NCI-H226 (cell line): Measurements from ENCODE around the gene PXDC1.
"Not testable (repeated sequence)": the region's sequence is repeated elsewhere in the genome, so short reads cannot be mapped to it uniquely, and the experiment has no call there.

Source experiments
- DNase-seq: peaks from one replicate; pipeline ENCODE4 v3.0.0-alpha.2; 2015

The PXDC1 gene

GRCh38 chr6:3729603-3730344 lies 21.7 kb downstream of the PXDC1 start:
- no peak for DNase-seq

GRCh38 chr6:3727593-3728108 lies 23.9 kb downstream of the PXDC1 start:
- DNase-seq, result no peak

- DNase-seq, result no peak
Observed at GRCh38 chr6:3727036-3727435, 24.5 kb downstream of the PXDC1 start.

- DNase-seq, result no peak
Observed at GRCh38 chr6:3726421-3726820, 25.1 kb downstream of the PXDC1 start.

GRCh38 chr6:3725145-3726047 lies 26.1 kb downstream of the PXDC1 start:
- DNase-seq, result no peak

GRCh38 chr6:3724451-3725144 lies 26.9 kb downstream of the PXDC1 start:
- DNase-seq, result no peak

- no peak for DNase-seq
Observed at GRCh38 chr6:3723966-3724365, 27.5 kb downstream of the PXDC1 start.

GRCh38 chr6:3723251-3723650 lies 28.3 kb downstream of the PXDC1 start:
- DNase-seq, result no peak

- DNase-seq, result no peak
Observed at GRCh38 chr6:3722785-3723184, 28.7 kb downstream of the PXDC1 start.

GRCh38 chr6:3721810-3722621 lies 29.5 kb downstream of the PXDC1 start:
- no peak for DNase-seq

GRCh38 chr6:3720770-3721169 lies 30.7 kb downstream of the PXDC1 start:
- DNase-seq, result not testable (repeated sequence)

GRCh38 chr6:3719462-3720308 lies 31.8 kb downstream of the PXDC1 start:
- DNase-seq, result no peak

GRCh38 chr6:3718407-3718806 lies 33.1 kb downstream of the PXDC1 start:
- DNase-seq, result no peak

- DNase-seq, result no peak
Observed at GRCh38 chr6:3715285-3715684, 36.2 kb downstream of the PXDC1 start.

GRCh38 chr6:3714768-3715167 lies 36.7 kb downstream of the PXDC1 start:
- DNase-seq, result no peak

- DNase-seq, result no peak
Observed at GRCh38 chr6:3714111-3714510, 37.4 kb downstream of the PXDC1 start.

GRCh38 chr6:3712827-3713665 lies 38.5 kb downstream of the PXDC1 start:
- DNase-seq, result no peak

- DNase-seq, result no peak
Observed at GRCh38 chr6:3711776-3712175, 39.7 kb downstream of the PXDC1 start.

GRCh38 chr6:3710403-3710802 lies 41.1 kb downstream of the PXDC1 start:
- no peak for DNase-seq

- DNase-seq, result no peak
Observed at GRCh38 chr6:3708540-3708939, 43.0 kb downstream of the PXDC1 start.
